Stimulated activated CD8-positive, alpha-beta memory T cell treated with anti-CD3 and anti-CD28 coated beads, Interleukin-12 subunit alpha, Interleukin-12 subunit beta, amount 100 ng/mL, for 1 hour (primary cell): ENCODE measurements around the gene GATAD2A.

Experiments used
- DNase-seq: peaks from one replicate; pipeline ENCODE4 v3.0.0-alpha.2; 2020; ENCODE audit warnings: low read depth

The GATAD2A gene

DNA sequence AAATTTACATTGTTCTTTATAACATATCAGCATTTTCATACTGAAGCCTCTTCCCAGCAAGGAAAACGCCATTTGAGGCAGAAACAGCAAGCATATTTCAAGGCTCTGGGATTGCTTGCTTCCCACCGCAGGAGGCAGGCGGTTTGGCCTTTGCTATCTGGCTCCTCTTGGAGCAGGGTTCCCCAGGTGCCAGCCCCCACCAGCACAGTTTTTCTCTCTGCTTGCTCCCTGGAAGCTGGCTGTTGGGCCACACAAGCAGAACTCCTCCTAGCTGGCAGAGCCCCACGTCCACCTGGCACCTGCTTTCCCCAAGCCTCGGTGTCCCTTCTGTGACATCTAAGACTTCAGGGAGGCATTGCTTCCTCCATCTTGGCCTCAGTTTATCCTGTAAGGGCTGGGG, 16.7 kb downstream of the GATAD2A start:
- no peak for DNase-seq

- DNase-seq = no peak
Measured at GRCh38 chr19:19423322-19423721, 17.8 kb downstream of the GATAD2A start.

DNA sequence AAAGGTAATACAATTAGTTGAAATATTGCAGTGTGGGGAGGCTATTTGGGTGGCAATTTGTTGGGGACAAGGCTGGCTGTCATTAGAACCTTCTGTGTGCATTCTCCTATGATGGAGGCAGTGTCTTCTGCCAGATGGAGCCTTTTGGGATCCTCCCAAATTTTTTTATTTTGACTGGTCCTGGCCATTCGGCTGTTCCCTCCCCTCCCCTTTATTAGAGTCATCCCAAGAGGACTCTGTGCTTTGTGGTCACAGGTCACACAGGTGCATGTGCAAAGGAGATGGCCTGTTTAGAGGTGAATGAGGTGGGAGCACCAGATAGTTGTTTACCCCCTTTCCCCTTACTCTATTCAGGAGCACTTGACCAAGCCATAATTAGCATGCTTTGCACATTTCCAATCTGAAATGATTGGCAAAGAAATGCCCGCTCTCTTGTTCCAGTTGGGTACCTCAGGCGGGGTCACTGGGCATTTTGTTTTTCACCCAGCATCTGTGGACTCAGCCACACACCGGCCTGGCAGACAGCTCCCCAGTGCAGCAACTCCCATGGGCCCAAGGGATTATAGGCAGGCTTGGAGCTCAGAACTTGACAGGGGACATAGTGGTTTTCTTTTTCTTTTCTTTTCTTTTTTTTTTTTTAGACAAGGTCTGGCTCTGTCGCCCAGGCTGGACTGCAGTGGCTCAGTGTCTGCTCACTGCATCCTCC, 19.8 kb downstream of the GATAD2A start:
- no peak for DNase-seq

DNA sequence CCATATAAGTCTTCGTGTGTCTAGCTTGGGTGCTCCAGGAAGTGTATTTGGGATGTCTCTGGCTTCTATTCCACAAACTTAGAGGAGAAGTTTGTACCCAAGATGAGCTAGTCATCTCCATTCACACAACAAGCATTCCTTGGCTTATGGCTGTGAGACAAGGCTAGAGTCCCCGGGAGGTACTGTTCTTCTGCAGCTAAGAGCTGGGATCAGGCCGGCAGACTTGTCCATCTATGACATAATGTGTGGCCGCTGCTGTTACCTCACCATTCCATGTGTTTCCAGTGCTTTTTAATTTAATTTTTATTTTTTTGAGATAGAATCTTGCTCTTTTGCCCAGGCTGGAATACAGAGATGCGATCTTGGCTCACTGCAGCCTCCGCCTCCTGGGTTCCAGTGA, 20.7 kb downstream of the GATAD2A start:
- DNase-seq = no peak

GRCh38 chr19:19426799-19427198, 21.3 kb downstream of the GATAD2A start:
- no peak for DNase-seq

DNA sequence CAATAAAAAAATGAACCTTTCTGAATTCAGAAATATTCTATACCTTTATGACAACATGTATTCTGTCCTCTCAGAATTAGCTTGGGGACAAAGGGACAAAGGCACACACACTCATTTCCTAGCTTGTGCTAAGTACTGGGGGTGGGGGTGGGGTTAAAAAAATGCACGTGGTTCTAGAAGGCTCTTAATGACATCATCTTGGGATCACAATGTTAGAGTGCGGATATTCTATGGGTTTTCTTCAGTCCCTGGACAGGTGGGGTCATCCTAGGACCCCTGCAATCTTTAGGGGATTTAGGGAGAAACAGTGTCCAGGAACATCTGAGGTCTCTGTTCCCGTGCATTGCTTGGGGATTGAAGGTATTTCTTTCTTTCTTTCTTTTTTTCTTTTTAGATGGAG, 21.8 kb downstream of the GATAD2A start:
- no peak for DNase-seq

DNA sequence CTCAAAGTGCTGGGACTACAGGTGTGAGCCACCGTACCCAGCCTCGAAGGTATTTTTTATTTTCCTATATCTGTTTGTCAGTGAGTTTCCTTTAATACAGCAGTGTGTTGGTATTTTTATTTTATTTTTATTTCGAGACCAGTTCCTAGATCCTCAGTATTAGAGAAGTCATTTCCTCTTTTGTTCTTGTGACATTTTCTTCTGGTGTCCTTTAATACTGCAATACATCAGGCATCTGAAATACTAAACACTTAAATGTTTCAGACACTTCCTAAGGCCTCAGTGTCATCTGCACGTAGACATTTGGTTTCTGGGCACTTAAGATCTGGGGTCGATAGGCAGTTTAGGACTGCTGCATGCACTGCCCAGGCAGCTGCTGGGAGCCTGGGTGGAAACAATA, 22.5 kb downstream of the GATAD2A start:
- no peak for DNase-seq

GRCh38 chr19:19428746-19429145, 23.3 kb downstream of the GATAD2A start:
- no peak for DNase-seq

- DNase-seq = no peak
Measured at GRCh38 chr19:19429361-19429760, 23.9 kb downstream of the GATAD2A start.

DNA sequence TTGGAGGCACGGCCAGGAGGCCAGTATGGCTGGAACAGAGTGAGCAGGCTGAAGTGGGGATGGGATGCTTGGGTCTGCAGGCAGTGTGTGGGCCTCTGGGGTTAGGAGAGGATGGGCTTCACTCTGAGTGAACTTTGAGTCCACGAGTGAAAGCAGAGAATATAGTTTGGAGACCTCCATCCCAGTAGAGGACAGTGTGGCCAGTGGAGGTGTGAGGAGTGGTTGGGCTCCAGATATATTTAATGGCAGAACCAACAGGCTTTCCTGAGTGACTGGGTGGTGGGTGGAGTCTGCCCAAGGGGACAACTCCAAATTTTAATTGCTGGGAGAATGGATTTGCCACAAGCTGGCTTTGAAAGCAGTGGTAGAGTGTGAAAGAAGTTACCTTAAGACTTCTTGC, 27.3 kb downstream of the GATAD2A start:
- no peak for DNase-seq

GRCh38 chr19:19433666-19434213, 28.3 kb downstream of the GATAD2A start:
- no peak for DNase-seq

DNA sequence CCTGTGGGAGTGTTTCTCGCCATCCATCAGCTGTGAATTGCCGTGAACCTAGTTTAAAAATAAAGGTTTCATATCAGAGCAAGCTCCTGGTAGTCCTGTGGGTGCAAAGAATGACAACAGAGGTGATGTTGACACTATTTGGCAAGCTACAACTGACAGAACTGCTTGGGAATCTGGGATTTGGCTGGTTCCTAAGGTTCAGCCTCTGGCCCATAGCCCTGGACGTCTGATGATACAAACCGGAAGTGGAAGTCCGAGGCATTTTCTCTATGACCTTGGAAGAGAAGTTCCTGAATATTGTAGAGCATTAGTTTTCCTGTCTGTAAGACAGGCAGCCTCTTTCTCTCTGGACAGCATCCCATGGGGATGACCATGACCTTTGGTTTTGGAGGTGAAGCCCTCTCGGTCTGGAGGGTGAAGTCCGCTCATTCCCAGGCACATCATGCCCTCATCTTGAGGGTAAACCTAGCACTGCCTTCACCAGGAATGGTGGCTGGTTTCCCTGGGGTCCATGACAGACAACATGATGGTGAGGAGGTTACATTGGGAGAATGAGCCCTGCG, 29.1 kb downstream of the GATAD2A start:
- DNase-seq = no peak

GRCh38 chr19:19436137-19436691, 30.7 kb downstream of the GATAD2A start:
- DNase-seq = no peak

DNA sequence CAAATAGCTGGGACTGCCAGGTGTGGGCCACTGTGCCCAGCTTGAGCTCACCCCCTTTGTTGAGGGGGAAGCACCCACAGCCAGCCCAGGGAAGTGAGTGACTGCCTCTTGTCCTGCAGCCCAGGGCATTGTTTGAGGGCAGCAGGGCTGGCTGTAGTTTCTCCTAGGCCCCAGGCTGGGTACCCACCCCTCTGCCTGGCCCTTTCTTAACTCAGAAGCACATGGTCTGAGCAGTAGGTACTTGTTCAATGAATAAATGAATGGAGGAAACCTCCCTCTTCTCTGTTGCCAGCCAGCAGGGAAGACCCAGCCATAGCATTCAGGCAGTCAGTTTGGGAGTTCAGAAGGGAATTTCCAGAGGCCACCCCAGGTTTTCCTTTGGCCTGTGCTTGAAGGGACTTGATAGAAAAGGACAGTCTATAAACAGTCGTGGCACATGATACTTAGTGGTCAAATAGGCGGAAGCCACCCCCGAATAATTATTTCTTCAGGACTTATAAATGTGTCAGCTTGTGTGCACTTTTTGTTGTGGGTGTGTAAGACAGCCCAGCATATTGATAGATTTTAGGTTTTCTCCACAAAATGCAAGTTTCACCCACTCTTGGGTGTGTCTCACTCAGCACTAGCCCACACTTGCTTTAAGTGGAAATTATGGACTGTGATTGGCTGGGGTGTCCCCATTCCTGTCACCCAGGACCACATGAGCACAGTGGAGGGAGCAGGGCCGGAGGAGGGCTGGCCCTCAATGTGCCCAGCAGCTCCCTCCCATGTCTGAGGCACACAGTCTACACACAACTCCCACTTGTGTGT, 33.1 kb downstream of the GATAD2A start:
- DNase-seq = no peak

DNA sequence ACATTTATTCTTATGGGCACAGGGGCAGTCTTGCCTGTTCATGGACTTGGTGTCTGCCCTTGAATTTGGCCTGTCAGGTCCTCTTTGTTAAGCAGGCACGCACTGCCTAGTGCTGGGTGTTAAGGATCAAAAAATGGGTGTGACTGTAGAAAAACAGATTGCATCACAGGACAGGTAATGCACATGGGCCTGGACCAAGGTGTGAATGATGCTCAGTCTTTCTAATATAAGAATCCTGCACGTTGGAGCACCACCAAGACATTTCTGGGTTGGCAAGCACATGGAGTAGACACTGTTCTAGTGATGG, 33.7 kb downstream of the GATAD2A start:
- DNase-seq = no peak

GRCh38 chr19:19443283-19443682, 37.8 kb downstream of the GATAD2A start:
- no peak for DNase-seq

GRCh38 chr19:19443902-19444680, 38.6 kb downstream of the GATAD2A start:
- DNase-seq = no peak

DNA sequence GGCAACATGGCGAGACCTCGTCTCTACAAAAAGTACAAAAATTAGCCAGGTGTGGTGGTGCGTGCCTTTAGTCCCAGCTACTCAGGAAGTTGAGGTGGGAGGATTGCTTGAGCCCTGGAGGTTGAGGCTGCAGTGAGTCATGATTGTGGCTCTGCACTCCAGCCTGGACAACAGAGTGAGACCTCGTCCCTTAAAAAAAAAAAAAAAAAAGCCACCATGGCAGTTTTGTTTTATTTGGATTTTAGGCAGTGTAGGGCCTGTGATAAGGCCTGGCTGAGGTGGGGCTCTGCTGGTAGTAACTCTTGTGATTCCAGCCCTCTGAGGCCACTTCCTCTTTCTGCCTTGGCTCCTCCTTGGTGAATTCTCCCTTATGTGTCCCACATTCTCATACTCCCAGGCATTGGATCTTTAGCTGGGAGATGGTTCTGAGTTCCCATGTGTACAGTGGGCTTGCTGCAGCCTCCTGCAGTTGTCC, 39.2 kb downstream of the GATAD2A start:
- DNase-seq = no peak

GRCh38 chr19:19445288-19445687, 39.8 kb downstream of the GATAD2A start:
- no peak for DNase-seq

DNA sequence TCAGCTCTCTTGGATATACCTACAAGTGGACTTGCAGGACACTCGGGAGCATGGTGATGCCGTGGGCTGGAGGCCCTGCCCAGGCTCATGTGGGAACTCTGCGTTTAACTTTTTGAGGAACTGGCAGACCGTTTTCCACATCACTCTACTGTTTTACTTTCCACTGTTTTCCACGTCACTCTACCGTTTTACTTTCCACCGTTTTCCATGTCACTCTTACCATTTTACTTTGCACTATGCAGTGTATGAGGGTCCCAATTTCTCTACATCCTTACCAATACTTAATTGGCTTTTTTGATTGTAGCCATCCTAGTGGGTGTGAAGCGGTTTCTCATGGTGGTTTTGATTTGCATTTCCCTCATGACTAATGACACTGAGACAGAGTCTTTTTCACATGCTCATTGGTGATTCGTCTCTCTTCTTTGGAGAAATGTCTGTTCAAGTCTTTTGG, 40.5 kb downstream of the GATAD2A start:
- no peak for DNase-seq

- DNase-seq = no peak
Measured at GRCh38 chr19:19446655-19447437, 41.4 kb downstream of the GATAD2A start.
